Suppressor macrophage (primary cell): Measurements from ENCODE around the gene RCL1.
A peak's percentile ranks its signal among the peaks of the same experiment; 100 is the strongest.

ENCODE experiments used
- DNase-seq, 4 experiments: peaks; one replicate each; pipeline ENCODE4 v3.0.0-alpha.2; 2020 to 2022

RCL1 gene

DNA sequence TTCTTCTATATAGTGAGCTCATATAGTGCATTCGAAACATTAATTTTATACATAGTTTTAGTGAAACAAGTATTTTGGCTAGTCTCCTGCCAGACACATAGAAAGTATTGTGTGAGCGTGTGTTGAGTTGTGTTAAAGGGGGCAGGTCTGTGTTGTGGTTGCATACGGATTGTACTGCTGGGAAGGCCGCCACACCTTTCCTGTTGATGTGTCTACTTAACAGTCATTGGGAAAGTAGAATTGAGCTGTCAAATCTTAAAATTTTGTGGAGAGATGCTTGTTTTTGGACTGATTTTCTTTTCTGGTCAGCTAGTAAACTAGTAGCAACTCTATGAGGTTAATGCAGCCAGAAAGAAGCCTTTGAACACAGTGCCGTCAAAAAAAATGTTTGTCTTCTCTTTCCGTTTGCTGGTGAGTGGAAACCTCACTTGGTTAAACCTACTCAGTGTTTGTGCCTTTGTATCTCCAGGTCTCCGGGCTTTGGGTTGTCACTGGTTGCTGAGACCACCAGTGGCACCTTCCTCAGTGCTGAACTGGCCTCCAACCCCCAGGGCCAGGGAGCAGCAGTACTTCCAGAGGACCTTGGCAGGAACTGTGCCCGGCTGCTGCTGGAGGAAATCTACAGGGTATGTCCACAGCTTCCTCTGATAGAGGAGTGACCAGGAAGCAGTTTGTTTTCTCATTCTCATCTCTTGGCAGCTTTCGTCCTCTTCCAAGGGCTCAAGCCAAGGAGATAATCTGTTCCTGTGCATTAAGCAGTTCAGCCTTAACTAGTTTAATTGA lies 51.5 kb downstream of the RCL1 start:
- no peak for DNase-seq

DNA sequence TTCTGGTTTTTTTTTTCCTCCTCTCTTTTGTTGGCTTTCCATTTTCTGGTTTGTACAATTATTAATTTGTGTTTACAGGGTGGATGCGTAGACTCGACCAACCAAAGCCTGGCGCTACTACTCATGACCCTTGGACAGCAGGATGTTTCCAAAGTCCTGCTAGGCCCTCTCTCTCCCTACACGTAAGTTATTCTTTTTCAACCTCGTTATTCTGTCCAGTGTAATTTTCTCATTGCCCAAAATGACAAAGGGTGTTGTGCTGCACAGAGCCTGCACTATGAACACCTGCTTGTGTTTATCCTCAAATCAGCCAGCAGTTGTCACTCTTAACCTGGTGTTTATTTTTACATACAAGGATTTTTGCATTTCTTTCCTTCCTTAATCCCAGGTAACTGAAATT lies 56.6 kb downstream of the RCL1 start:
- no peak for DNase-seq

DNA sequence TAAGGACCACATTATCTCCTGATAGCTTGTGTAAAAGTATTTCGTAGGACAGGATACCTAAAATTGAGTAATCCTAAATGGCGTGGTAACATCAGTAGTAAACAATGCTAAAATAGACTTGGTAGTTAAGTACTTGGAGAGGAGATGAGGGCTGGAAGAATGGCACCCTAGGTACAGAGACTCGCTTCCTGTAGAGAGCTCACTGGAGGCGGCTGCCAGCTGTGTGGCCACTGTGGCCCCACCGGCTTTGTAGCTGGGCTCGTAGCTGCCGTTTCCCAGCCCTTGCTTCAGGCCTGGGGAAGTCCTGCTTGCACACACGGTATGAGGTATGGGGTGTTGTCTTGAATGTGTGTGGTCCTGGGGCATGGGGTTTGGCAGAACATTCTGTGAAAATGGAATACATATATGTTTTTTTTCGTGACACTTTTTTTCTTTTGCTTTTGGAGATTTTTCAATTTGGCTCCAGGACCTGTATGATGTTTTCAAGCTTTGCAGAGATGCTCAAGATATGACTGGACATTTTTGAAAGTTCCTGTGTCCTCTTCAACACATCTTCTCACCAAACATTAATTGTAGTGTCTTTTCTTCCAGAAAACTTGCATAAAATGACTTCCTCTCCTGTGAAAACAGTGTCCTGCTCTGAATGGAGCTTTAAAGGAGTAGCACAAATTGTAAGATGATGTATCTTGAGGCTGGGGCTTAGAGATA lies 58.0 kb downstream of the RCL1 start:
- DNase-seq, result no peak

DNA sequence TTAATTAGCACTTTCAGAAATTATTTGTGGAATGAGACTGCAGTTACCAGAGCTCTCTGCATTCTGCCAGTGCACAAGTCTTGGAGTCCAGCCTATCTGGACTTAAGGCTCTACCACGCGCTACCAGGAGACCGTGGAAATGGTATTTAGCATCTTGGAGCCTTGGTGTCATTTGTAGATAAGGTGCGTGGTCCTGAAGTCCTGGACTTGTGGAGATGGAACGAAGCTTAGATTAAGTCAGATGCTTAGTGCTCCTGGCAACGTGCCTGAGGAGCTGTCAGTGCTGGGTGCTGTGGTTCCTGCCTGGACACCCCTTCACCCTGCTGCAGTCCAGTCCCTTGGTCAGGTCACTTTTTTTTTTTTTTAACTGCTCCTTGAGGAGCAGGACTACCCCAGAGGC lies 59.7 kb downstream of the RCL1 start:
- DNase-seq, result no peak

DNA sequence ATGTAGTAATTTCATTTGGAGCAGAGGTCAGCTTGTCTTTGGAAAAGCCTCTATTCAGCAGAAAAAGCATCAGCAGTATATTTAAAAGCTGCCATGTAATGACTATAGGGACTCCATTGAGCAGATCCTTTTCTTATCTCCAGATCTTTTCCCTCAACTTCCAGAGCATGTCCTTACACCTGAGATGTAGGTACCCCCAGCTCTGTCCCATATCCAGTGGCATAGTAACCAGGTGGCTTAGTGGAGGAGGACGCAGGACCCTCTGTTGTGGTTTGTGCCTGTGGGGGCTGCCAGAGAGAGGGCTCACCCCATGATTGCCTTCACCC lies 61.5 kb downstream of the RCL1 start:
- DNase-seq, result no peak

DNA sequence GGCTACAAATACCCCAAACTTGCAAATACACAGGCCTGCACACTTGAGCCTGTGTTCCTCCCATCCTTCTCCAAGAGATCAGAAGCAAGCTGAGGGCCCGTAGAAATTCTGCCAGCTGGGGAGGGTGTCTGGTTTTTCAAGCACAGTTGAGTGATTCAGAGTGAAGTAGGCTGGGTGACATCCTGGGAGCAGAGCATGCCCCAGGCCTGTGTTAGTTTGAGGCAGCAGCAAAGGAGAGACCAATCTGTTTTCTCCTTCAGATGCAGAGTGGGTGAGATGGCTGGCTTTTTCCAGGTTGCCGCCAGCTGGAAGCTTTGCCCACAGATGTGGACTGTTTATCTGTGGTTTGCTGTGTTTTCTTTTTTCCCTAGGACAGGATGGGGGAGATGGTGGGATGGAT lies 63.1 kb downstream of the RCL1 start:
- no peak for DNase-seq

DNA sequence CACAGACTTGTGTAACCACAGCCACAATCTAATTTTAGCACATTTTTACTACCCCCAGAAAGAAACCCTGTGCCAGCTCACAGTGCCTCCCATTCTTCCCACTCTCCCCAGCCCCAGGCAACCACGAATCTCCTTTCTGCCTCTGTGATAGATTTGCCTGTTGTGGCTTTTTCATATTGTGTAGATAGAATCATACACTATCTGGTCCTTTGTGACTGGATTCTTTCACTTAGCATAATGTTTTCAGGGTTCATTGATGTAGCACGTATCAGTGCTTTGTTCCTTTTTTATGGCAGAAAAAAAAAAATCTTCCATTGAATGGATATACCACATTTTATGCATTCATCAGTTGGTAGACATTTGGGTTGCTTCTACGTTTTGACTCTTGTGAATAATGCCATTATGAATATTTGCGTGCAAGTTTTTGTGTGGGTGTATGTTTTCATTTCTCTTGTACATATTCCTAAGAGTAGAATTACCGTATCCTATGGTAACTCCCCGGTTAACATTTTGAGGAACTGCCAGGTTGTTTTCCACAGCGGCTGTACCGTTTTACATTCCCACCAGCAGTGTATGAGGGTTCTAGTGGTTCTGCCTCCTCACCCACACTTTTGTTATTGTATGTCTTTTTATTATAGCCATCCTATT lies 64.5 kb downstream of the RCL1 start:
- no peak for DNase-seq

DNA sequence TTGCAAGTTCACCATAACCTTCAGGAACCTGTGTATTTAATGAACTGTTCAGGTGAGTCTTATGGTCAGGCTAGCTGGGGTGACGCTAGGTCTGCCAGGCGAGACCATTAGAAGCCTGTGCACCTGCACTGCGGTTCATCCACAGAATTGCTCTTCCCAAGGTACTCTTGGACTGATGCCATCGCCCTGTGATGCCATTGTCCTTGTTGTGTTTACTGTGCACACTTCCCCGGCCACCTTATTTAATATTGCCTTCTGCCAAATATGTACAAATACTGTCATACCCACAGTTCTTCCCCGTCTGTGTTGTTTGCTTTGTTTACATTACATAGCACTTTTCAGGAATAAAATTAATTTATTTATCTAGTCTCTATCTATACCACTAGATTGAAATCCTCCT lies 66.3 kb downstream of the RCL1 start:
- DNase-seq, result no peak

DNA sequence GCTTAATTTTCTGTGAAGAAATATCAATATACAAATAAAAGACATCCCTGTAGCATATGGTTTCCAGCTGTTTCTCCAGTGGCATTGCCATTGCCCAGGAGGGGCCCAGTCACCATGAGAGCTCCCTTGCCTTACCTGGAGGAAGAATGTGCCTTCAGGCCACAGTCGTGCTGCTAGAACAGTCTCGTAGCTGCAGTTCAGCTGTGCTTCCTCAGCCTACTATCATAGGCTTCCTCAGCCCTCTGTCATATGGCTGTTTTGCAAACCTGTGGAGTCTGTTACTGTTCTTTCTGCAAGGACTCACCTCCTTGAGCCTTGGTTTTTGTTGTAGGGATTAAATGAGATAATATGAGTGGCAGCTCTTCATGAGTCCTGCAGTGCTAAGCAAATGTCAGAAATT lies 67.6 kb downstream of the RCL1 start:
- DNase-seq, result no peak

DNA sequence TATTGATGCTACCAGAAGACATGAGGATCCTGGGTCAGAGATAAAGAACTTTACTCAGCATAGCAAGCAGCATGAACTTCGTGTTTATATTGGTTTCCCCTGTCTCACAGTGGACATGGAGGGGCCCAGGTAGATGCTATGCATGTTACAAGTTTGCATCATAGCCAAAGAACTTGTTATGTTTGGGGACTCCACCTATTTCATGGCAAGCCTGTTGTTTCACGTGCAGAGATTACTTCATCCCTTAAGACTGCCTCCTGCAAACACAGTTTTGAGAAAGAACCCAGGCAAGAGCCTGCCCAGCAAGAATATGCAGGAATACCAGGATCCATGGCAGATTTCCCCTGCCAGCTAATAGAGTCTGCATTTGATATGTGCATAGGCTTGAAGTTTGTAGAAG lies 68.4 kb downstream of the RCL1 start:
- no peak for DNase-seq

DNA sequence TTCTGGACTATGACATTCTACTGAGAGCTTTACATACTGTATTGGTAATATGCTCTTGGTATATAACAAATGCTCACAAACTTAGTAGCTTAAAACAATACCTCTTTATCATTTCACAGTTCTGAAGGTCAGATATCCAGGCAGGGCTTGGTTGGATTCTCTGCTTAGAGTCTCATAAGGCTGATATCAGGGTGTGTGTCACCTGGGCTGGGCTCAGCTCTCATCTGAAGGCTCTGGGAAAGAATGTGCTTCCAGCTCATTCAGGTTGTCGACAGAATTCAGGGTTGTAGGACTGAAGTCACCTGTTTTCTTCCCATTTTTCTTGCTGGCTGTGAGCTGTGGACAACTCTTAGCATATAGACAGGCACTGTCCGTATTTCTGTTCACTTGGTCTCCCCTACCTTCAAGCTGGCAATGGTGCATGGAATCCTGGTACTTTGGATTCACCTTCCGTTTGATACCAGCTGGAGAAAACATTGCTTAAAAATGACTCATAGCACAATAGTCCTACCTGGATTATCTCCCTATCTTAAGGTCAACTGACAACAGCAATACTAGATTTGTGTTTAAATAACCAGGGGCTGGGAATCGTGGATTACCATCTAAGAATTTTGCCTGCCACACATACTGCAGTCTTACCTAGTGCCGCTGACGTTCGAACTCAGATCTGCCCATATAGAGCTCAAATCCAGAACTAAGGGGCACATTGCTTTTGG lies 69.2 kb downstream of the RCL1 start:
- no peak for DNase-seq

DNA sequence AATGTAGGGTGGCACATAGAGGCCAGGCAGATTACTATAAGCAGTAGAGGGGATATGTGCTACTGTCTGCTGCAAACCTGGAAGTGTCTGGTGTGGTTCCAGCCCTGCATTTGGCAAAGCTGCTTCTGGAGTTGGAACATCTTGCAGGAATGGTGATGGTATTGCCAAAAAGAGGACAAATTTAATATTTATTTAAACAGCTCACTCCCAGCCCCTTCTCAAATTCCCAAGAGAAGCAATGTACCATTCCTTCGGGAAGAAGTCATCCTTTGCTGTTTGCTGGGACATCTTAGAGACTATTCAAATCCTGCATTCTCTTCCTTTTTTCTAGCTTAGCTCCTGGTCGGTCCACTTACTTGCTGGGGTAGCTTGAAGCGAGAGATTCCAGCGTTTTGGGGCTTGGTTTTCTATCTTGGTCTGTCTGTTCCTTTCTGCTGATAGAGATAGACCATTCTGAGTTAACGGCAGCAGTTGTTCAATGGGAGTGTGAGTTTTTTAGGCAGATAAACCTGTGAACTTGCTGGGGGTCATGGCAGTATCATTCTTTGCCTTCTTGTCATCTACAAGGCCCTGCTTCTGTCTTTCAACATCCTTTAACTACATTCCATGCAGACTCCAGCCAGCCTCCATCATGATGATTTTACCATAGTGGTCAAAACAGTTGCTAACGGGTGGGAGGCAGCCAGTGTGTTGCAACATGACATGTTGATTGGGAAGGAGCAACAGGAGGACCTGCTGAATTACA lies 69.9 kb downstream of the RCL1 start:
- DNase-seq, result peak in 3 of 4 experiments; percentile 20 to 29 (median 24)

DNA sequence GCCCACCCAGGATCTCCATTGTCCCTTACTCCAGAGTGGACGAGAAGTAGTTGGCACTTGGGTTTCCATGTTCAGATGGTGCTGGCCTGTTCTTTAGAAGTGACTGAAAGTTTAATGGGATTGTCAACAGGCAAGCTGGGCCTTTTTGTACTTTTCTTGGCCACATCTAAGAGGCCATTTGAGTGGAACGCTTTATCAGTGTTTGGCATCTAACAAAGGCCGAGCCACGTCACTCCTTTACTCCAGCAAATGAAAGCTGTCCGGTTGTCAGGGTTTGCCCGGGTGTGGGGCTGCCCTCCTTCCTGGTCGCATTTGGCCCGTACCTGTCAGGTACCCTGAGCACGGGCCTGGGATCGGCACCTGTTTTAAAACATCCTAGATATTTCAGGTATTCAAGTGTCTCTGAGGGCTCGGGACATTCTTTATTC lies 71.5 kb downstream of the RCL1 start:
- no peak for DNase-seq

DNA sequence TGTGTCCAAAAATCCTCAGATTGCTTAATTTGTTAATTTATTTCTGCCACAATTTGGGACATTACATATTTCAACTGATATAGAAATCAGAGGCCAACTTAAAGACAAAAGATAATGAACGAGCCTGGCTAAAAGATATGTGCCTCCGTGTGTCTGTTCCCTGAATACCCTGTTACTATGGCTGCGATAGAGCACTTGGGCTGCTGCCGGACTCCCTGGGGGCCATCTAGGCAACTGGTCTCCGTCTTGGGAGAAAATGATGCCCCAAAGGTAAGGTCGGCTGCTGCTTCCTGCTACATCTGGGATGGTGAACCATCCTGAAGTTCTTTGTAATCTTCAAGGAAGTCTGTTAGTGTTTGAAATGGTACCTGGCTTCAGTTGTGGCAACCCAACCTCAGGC lies 72.0 kb downstream of the RCL1 start:
- DNase-seq, result no peak

DNA sequence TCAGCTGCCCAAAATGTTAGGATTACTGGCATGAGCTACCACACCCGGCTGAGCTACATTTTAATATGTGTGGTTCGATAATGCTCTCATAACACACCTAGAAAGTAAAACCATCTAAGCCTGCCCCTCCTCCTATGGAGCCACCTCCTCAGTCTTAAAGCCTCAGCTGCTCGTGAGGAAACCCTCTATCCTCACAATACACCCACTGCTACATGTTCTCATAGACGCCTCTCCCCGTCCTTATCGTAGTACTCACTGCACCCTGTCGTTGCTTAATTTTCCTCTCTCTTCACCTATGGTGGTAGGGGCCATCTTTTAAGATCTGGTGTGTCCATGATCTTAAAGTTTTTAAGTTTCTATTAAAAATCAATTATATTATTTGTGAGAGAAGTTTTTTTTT lies 72.9 kb downstream of the RCL1 start:
- DNase-seq, result no peak

DNA sequence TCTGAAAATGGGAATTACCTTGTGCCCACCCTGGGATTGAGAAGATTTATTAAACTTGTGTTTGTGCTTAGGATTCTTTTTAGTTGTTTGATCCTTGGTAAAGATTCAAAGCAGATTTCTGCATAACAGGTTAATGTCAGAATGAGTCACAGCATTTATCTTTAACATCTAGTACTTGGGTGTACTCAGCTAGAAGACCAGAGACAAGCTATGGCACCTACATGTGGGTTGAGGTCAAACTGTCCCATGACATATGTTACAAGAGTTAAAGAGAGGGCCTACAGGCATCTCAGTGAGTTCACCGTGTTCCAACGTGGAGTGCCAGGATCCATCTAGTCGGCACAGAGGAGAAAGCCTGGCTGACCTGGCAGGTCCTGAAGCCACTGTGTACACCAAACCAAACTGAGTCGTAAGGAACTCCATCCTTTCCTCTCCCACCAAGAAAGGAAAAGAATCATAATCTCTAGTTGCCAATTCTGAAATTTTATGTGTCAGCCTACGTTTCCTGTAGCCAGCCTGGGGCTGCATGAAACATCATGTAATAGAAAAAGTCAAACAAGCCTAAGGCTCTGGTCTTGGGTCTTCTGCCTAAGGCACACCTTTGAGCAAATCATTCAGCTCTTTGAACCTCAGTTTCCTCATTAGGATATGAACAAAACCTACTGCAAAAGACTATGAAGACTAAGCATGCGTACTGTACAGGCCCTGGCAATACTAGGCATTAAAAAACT lies 73.7 kb downstream of the RCL1 start:
- DNase-seq, result no peak

DNA sequence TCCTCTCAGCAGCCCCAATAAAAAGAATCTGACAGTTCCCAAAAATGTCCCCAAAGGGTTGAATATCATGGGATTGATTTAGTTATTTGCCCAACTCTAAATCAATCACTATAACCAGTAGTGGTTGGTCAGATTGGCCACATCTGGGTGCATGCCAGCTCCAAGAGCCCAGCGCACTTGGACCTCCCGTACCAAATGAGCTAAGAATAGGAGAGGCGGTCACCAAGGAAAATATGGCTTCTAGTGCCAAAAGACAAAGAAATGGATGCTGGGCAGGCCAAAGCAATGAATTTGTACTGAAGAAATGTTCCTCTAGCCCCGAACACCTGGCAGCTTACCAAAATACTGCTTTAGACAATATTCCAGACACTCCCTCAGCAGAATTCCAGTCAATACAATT lies 80.3 kb downstream of the RCL1 start:
- no peak for DNase-seq

DNA sequence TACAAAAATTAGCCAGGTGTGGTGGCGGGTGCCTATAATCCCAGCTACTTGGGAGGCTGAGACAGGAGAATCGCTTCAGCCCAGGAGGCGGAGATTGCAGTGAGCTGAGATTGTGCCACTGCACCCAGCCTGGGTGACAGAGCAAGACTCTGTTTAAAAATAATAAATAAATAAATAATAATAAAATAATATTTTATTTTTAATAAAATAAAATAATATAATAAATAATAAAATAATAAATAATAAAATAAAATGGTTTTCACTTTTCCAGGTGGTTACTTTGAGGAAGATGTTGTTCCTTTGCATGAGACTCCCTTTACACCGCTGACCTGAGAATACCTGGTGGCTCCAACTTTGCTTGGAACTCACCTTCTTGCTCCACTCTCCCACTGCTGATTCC lies 82.8 kb downstream of the RCL1 start:
- no peak for DNase-seq

DNA sequence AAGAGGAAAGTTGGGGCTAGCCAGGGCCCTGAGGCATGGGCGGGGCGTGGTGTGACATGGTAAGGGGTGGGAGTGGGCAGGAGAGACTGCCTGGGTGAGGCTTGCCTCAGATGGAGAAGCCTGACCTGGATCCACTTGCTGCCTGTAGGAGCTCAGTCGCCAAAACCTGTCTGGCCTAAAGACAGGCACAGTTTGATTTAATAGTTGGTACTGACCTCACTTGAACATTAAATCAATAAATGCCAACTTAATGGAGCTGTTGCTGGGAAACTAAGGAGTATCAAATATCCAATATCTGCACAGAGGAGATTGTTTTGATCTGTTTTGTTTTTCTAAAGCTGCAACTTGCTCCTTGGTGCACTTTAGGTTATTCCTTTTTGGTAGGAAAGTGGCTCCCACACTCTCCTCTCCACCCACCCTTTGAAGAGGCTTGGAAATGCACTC lies 86.4 kb downstream of the RCL1 start:
- no peak for DNase-seq

DNA sequence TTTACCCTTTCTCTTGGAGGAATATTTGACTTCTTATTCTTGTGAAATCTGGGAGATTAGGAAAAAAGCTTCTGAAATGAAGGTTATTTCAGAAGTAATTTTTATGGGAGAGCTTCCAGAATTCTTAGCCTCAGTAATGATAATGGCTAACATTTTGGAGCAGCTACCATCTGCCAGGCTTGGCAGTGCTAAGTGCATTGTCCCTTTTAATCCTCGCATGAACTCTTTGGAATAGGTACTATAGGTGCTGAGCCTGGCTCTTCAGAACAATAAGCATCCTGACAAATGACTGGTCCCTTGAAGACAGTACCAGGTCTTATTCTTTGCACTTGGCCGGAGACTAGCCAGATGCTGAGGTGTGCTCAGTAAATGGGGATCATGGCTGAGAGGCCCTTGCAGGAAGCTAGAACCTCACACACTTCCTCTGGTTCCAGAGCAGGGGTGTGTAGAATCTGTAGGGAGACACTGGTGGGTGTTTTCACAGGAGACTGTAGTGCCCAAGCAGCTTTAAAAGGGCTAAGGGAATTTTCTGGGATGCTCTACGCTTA lies 90.7 kb downstream of the RCL1 start:
- no peak for DNase-seq

DNA sequence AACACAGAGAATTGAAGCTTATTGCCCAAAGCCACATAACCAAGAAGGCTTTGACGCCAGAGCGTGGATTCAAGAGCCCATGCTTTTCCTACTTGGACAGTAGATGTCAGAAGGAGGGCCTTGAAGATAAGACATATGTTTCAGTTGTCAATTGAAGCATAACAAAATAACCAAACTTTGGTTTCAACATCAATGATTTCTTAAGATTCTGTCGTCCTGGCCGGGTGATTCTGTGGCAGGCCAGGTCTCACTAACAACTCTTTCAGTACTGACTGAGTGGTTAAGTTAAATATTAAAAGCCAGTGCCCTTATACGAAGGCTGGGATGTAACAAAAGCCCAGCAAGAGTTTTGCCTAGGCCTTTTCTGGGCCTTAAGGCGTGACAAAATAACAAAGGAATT lies 94.0 kb downstream of the RCL1 start:
- no peak for DNase-seq

DNA sequence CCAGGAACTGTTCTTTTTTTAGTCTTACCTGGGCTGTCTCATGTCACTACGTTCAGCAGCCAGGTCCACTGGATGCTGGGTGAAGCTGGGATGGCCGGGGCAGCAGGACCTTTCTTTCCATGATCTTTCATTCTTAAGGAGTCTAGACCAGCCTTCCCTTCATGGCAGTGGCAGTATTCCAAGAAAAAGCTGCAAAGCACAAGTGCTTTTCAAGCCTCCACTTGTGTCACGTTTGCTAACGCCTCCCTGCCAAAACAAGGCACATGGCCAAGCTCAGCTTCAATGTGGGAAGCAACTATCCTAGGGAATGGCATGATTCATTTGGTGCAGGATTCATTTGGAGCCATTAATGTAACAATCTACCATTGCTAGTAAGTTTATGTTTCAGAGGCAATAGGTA lies 94.8 kb downstream of the RCL1 start:
- DNase-seq, result no peak
